SK-N-SH (cell line): Measurements from ENCODE around the gene USP8. TPM values are rescaled to one million over a fixed set of nuclear protein-coding genes. Genes with fewer than 3 reads are reported as not detected.

Experiments
- CTCF ChIA-PET: fragments of 300-600, 350-600 bp; formaldehyde crosslinking; extraction: SDS; loops from one replicate; lab custom pipeline; 2021; lab: Yijun Ruan, JAX
- POLR2A ChIA-PET: fragments of 350-600 bp; sonication (Branson Sonifier 250); formaldehyde crosslinking; extraction: SDS; loops from one replicate; lab custom pipeline; 2020; ENCODE audit warnings: antibody characterized with exemption, inconsistent platforms; lab: Yijun Ruan, JAX
- DNase-seq: peaks from one replicate; pipeline ENCODE4 v3.0.0; 2012
- H2AFZ ChIP-seq: fragments of 200-600 bp; sonication (generic); 2 replicates; pipeline ENCODE4 v1.8.1; 2016; ENCODE audit warnings: antibody characterized with exemption, mild to moderate bottlenecking, low read depth
- H3F3A ChIP-seq: fragments of 200-600 bp; sonication (generic); replicated peaks from 2 replicates; pipeline ENCODE3; 2016; ENCODE audit warnings: antibody characterized with exemption, mild to moderate bottlenecking; ENCODE audit not compliant: insufficient read depth
- H3K27ac ChIP-seq, 2 experiments: fragments of 200-500 bp in 1 of 2; fragments of 200-600 bp in 1 of 2; sonication (Bioruptor generic) in 1 of 2; sonication (generic), shearing (Covaris generic) in 1 of 2; 2 replicates each; pipeline versions ENCODE4 v1.5.1 to v1.6.1; 2014 to 2016; ENCODE audit warnings: low read depth in 2 of 2, inconsistent platforms in 1 of 2, low read length in 1 of 2, mild to moderate bottlenecking in 1 of 2, mixed read lengths in 1 of 2
- H3K27me3 ChIP-seq: fragments of 200-600 bp; sonication (generic), shearing (Covaris generic); 2 replicates; pipeline ENCODE4 v1.6.1; 2016; ENCODE audit warnings: mixed run types; ENCODE audit not compliant: insufficient read depth
- H3K36me3 ChIP-seq, 2 experiments: fragments of 200-500 bp in 1 of 2; fragments of 200-600 bp in 1 of 2; sonication (Bioruptor generic) in 1 of 2; sonication (generic) in 1 of 2; replicated peaks in 1 of 2; 2 replicates each; pipeline versions ENCODE3 to v1.5.1; 2014 to 2016; ENCODE audit warnings: low read length in 1 of 2, mild to moderate bottlenecking in 1 of 2; ENCODE audit not compliant: insufficient read depth in 2 of 2, control insufficient read depth in 1 of 2
- H3K4me1 ChIP-seq, 2 experiments: fragments of 200-500 bp in 1 of 2; fragments of 200-600 bp in 1 of 2; sonication (Bioruptor generic) in 1 of 2; sonication (generic), shearing (Covaris generic) in 1 of 2; 2 replicates each; pipeline versions ENCODE4 v1.5.1 to v1.6.1; 2014 to 2016; ENCODE audit warnings: low read depth in 1 of 2, low read length in 1 of 2, mixed run types in 1 of 2; ENCODE audit not compliant: insufficient read depth in 2 of 2, control insufficient read depth in 1 of 2
- H3K4me2 ChIP-seq: fragments of 200-600 bp; sonication (generic), shearing (Covaris generic); 2 replicates; pipeline ENCODE4 v1.6.1; 2017; ENCODE audit warnings: mixed run types
- H3K4me3 ChIP-seq, 2 experiments: fragments of 200-500 bp in 1 of 2; fragments of 200-600 bp in 1 of 2; sonication (Bioruptor generic) in 1 of 2; sonication (generic), shearing (Covaris generic) in 1 of 2; 2 replicates each; pipeline versions ENCODE4 v1.5.1 to v1.8.1; 2014 to 2016; ENCODE audit warnings: low read depth in 2 of 2, inconsistent platforms in 1 of 2, low read length in 1 of 2, mild to moderate bottlenecking in 1 of 2, mixed read lengths in 1 of 2, moderate library complexity in 1 of 2
- H3K79me2 ChIP-seq: fragments of 200-600 bp; sonication (generic); 2 replicates; pipeline ENCODE4 v1.8.1; 2017; ENCODE audit warnings: mild to moderate bottlenecking; ENCODE audit not compliant: insufficient read depth
- H3K9ac ChIP-seq: fragments of 200-600 bp; sonication (generic); 2 replicates; pipeline ENCODE4 v1.6.1; 2017; ENCODE audit warnings: mixed run types
- H3K9me2 ChIP-seq: fragments of 200-600 bp; sonication (generic); 2 replicates; pipeline ENCODE4 v1.6.1; 2017; ENCODE audit warnings: mixed run types
- H3K9me3 ChIP-seq: fragments of 200-600 bp; sonication (generic); 2 replicates; pipeline ENCODE4 v1.6.1; 2017; ENCODE audit warnings: mixed run types, mild to moderate bottlenecking, moderate library complexity
- H4K20me1 ChIP-seq: fragments of 200-600 bp; sonication (generic); 2 replicates; pipeline ENCODE4 v1.6.1; 2017; ENCODE audit warnings: mild to moderate bottlenecking, mixed run types; ENCODE audit not compliant: insufficient read depth
- ELF1 ChIP-seq: IDR thresholded peaks from 2 replicates; pipeline ENCODE4 v1.4.0; 2012
- EP300 ChIP-seq, 2 experiments: IDR thresholded peaks; 2 replicates each; pipeline versions ENCODE4 v1.4.0 to v1.6.1; 2012; ENCODE audit warnings: borderline replicate concordance in 1 of 2, low read depth in 1 of 2, low read length in 1 of 2
- EZH2phosphoT487 ChIP-seq: fragments of 200-600 bp; sonication (generic); IDR thresholded peaks from 2 replicates; pipeline ENCODE4 v1.6.1; 2017; ENCODE audit warnings: low read depth, mixed run types, mild to moderate bottlenecking, antibody characterized with exemption, moderate library complexity, borderline replicate concordance
- FOSL2 ChIP-seq: IDR thresholded peaks from 2 replicates; pipeline ENCODE4 v1.4.0; 2012; ENCODE audit warnings: low read depth, mild to moderate bottlenecking, moderate library complexity, borderline replicate concordance
- FOXM1 ChIP-seq: IDR thresholded peaks from 2 replicates; pipeline ENCODE4 v1.4.0; 2012; ENCODE audit warnings: low read depth, mild to moderate bottlenecking
- GATA2 ChIP-seq: sonication (generic); formaldehyde crosslinking; IDR thresholded peaks from 2 replicates; pipeline ENCODE4 v1.5.0; 2020; ENCODE audit warnings: mild to moderate bottlenecking, missing genetic modification reagents
- MXI1 ChIP-seq: IDR thresholded peaks from 2 replicates; pipeline ENCODE4 v1.6.1; 2012; ENCODE audit warnings: mild to moderate bottlenecking, low read depth, low read length, improper control_type of control experiment
- NFIC ChIP-seq: IDR thresholded peaks from 2 replicates; pipeline ENCODE4 v1.4.0; 2012; ENCODE audit warnings: borderline replicate concordance
- NRF1 ChIP-seq: IDR thresholded peaks from 2 replicates; pipeline ENCODE4 v1.6.1; 2012; ENCODE audit warnings: low read depth, mild to moderate bottlenecking, low read length
- RCOR1 ChIP-seq: fragments of 150-350 bp; IDR thresholded peaks from 2 replicates; pipeline ENCODE4 v1.6.1; 2017; ENCODE audit warnings: antibody characterized with exemption, low read length
- RFX5 ChIP-seq: IDR thresholded peaks from 2 replicates; pipeline ENCODE4 v1.6.1; 2012; ENCODE audit warnings: mild to moderate bottlenecking, improper control_type of control experiment, low read length
- RXRA ChIP-seq: IDR thresholded peaks from 2 replicates; pipeline ENCODE4 v1.4.0; 2012; ENCODE audit warnings: low read depth, mild to moderate bottlenecking, borderline replicate concordance
- SIN3A ChIP-seq: IDR thresholded peaks from 2 replicates; pipeline ENCODE4 v1.6.1; 2012; ENCODE audit warnings: low read depth, mild to moderate bottlenecking, low read length, moderate library complexity, borderline replicate concordance
- SMC3 ChIP-seq: IDR thresholded peaks from 2 replicates; pipeline ENCODE4 v1.6.1; 2012; ENCODE audit warnings: low read depth, low read length, improper control_type of control experiment
- TAF1 ChIP-seq: IDR thresholded peaks from 2 replicates; pipeline ENCODE4 v1.6.1; 2012; ENCODE audit warnings: low read depth, mild to moderate bottlenecking, low read length, moderate library complexity, borderline replicate concordance
- TEAD4 ChIP-seq: IDR thresholded peaks from 2 replicates; pipeline ENCODE4 v1.4.0; 2012; ENCODE audit warnings: mild to moderate bottlenecking, borderline replicate concordance; ENCODE audit not compliant: insufficient read depth
- YY1 ChIP-seq: IDR thresholded peaks from 2 replicates; pipeline ENCODE4 v1.4.0; 2012; ENCODE audit warnings: low read depth, mild to moderate bottlenecking
- WGBS: methylation state at CpG from one replicate; pipeline ENCODE4 v1.1.6; 2017; ENCODE audit warnings: low lambda C conversion rate; 5-methylcytosine and 5-hydroxymethylcytosine counted together
- polyA plus RNA-seq, 3 experiments: library from polyadenylated mRNA; depleted of rRNA; stranded (reverse); fragments of >200 nt; gene quantifications; 2 replicates each; pipeline ENCODE4 v1.2.3, GENCODE V29; 2012
- TF ChIP-seq, protein P1 (sequence below): IDR thresholded peaks from 2 replicates; pipeline ENCODE4 v1.4.0; 2012; ENCODE audit warnings: low read depth
- TF ChIP-seq, protein P2 (sequence below): IDR thresholded peaks from 2 replicates; pipeline ENCODE4 v1.6.1; 2012; ENCODE audit warnings: mild to moderate bottlenecking, low read depth, low read length, moderate library complexity

USP8 gene
- polyA plus RNA-seq, 1 of the 3 experiments (the other 2 are of a cell fraction): 23.4 TPM

DNA sequence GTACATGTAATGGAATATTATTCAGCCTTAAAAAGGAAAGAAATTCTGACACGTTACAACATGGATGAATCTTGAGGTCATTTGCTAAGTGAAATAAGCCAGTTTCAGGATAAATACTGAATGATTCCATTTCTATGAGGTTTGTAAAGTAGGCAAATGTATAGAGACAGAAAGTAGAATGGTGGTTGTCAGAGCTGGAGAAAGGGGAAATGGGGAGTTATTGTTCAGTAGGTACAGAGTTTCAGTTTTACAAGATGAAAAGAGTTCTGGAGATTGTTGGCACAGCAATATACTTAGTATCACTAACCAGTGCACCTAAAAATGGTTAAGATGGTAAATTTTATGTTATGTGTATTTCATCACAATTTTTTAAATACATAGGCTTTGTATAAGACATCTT lies 60.6 kb downstream of the USP8 start:
- Histone ChIP-seq H3K27me3 (no peaks in the 10 kb centered on the region), H3K27ac (no peak overlapping the region), H3K4me2 (no peak overlapping the region), H3K9ac (no peak overlapping the region), H2AFZ (no peak overlapping the region), H3K79me2 (no peaks in the 10 kb centered on the region), H3K4me1 (no peaks in the 10 kb centered on the region), H3K36me3 (peaks cover 56 to 69% of the 10 kb centered on the region in 2 experiments), H3K9me2 (no peaks in the 10 kb centered on the region), H3K9me3 (no peaks in the 10 kb centered on the region), H3K4me3 (no peak overlapping the region), H4K20me1 (no peaks in the 10 kb centered on the region), H3F3A (peaks cover 7% of the 10 kb centered on the region)
- CTCF ChIA-PET: no interaction called here
- 95% methylated on average over 1 of the region's 1 CpG for WGBS
- TF ChIP-seq EP300 (IDR thresholded peaks at IDR 0.05; ENCODE audit: borderline replicate concordance in 1 of 2, low read depth in 1 of 2, low read length in 1 of 2): no peak
- TF ChIP-seq, protein P1, sequence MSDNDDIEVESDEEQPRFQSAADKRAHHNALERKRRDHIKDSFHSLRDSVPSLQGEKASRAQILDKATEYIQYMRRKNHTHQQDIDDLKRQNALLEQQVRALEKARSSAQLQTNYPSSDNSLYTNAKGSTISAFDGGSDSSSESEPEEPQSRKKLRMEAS: no peak
- TF ChIP-seq TEAD4: no peak
- no peak for TF ChIP-seq SMC3
- no peak for TF ChIP-seq MXI1
- TF ChIP-seq EZH2phosphoT487: no peak
- TF ChIP-seq, protein P2, sequence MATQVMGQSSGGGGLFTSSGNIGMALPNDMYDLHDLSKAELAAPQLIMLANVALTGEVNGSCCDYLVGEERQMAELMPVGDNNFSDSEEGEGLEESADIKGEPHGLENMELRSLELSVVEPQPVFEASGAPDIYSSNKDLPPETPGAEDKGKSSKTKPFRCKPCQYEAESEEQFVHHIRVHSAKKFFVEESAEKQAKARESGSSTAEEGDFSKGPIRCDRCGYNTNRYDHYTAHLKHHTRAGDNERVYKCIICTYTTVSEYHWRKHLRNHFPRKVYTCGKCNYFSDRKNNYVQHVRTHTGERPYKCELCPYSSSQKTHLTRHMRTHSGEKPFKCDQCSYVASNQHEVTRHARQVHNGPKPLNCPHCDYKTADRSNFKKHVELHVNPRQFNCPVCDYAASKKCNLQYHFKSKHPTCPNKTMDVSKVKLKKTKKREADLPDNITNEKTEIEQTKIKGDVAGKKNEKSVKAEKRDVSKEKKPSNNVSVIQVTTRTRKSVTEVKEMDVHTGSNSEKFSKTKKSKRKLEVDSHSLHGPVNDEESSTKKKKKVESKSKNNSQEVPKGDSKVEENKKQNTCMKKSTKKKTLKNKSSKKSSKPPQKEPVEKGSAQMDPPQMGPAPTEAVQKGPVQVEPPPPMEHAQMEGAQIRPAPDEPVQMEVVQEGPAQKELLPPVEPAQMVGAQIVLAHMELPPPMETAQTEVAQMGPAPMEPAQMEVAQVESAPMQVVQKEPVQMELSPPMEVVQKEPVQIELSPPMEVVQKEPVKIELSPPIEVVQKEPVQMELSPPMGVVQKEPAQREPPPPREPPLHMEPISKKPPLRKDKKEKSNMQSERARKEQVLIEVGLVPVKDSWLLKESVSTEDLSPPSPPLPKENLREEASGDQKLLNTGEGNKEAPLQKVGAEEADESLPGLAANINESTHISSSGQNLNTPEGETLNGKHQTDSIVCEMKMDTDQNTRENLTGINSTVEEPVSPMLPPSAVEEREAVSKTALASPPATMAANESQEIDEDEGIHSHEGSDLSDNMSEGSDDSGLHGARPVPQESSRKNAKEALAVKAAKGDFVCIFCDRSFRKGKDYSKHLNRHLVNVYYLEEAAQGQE: no peak
- TF ChIP-seq FOXM1: no peak
- TF ChIP-seq FOSL2: no peak
- TF ChIP-seq YY1: no peak
- TF ChIP-seq GATA2 (CRISPR knock-in tag): no peak
- TF ChIP-seq RCOR1: no peak
- DNase-seq: no peak
- POLR2A ChIA-PET: no interaction called here

DNA sequence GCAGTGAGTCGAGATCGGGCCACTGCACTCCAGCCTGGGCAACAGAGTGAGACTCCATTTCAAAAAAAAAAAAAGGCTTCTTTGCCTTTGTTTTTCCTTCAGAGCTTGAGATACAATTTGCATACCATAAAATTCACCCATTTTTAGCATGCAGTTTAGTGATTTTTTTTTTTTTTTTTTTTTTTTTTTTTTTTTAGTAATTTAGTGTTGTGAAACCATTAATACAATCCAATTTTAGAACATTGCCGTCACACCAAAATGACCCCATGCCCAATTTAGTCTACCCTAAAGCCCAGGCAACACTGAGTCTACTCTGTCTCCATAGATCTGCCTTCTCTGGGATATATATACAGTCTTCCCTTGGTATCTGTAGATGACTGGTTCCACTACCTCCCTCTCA lies 61.2 kb downstream of the USP8 start:
- Histone ChIP-seq H2AFZ (no peak overlapping the region), H3K36me3 (peaks cover 59 to 69% of the 10 kb centered on the region in 2 experiments), H3K79me2 (no peaks in the 10 kb centered on the region), H3K4me2 (no peak overlapping the region), H3K9me2 (no peaks in the 10 kb centered on the region), H3K9me3 (no peaks in the 10 kb centered on the region), H3K9ac (no peak overlapping the region), H3K27me3 (no peaks in the 10 kb centered on the region), H3K4me1 (no peaks in the 10 kb centered on the region), H4K20me1 (no peaks in the 10 kb centered on the region), H3F3A (peaks cover 9% of the 10 kb centered on the region), H3K4me3 (no peak overlapping the region), H3K27ac (no peak overlapping the region)
- 90% methylated on average over 3 of the region's 3 CpGs for WGBS
- DNase-seq: no peak
- ChIA-PET CTCF (no interaction called here), POLR2A (no interaction called here)
- TF ChIP-seq RFX5 (no peak), EP300 (IDR thresholded peaks at IDR 0.05; ENCODE audit: borderline replicate concordance in 1 of 2, low read depth in 1 of 2, low read length in 1 of 2) (no peak), TEAD4 (no peak), NFIC (no peak), NRF1 (no peak), SIN3A (no peak), RXRA (no peak), ELF1 (no peak), EZH2phosphoT487 (no peak), YY1 (no peak), TAF1 (no peak), GATA2 (CRISPR knock-in tag) (no peak)
- TF ChIP-seq, protein P1: no peak
- TF ChIP-seq, protein P2: no peak
